NCI-H345 treated with DMSO at 0.1 percent for 48 hours (cell line): ENCODE data around the gene IQGAP3.
A peak's percentile ranks its signal among the peaks of the same experiment; 100 is the strongest.
"Not testable (repeated sequence)": the region's sequence is repeated elsewhere in the genome, so short reads cannot be mapped to it uniquely, and the experiment has no call there.

Source experiments
- DNase-seq: peaks from one replicate; lab custom pipeline; 2025; ENCODE audit not compliant: unreplicated experiment; lab: John Stamatoyannopoulos, UW

Gene IQGAP3

DNA sequence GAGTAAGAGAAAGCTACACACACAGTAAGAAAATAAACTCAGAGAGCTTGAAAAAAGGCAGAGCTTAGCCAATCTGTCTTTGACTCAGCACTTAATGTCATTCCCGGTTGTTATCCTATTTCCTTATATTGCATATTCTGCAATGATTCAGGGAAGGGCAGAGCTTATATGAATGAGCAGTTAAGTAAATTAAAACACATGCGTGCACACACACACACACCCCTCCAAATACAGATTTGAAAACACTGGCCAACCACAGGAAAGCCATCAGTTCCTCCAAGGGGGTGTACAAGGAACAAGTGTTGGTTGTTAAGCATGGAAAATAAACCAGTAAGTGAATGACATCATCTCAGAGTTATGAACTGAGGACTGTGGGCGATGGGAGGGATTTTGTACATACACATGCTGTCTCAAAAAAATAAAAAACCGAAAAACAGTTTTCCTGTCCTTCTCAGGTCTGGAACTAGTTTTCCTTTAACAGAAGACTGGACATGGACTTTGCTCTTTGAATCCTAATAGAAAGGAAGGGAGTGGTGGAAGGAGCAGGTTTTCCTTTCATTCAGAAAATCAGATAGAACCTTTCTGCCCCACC, 1.0 kb downstream of the IQGAP3 start:
- no peak for DNase-seq

GRCh38 chr1:156566436-156566835, 5.9 kb downstream of the IQGAP3 start:
- DNase-seq: no peak

DNA sequence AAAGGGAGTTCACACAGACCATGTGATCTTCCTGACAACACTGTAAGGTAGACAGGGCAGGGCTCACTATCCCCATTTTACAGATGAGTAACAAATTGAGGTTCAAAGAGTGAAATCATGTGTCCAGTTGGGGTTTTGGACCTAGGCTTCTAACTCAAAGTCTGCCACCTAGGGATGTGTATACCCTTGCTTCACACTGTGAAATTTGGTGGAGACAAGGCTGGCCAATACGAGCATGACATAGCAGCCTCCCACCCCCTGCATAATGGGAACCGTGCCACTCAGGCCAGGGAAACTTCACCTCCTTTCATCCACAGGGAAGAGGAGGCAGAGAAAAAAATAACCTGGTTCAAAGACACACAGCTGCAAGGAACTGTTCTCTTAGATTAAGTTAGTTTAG, 6.8 kb downstream of the IQGAP3 start:
- DNase-seq: no peak

DNA sequence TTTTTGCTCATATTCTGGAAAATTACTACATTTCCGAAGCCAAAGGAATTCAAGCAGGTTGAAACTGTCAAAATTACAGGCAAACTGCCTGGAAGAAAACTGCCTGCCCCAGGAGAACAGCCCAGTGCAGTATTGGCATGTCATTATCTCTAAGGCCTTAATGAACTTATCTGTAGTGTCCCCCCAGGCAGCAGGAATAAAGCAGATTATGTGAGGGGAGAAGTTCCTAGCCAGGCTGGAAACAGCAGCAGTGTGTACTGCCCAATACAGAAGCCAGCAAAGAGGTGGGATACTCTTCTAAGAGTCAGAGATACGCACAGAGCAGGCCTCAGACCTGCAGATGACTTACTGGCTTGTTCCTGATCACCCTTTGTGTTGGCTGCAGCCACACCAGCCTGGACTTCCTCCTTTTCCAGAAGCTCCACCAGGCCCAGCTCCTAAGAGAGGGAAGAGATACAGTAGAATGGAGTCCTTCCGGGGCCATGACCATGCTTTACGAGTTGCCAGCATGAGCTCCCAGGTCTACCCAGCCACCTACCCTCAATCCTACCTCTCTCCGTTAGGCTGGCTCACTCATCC, 11.7 kb downstream of the IQGAP3 start:
- DNase-seq: no peak

DNA sequence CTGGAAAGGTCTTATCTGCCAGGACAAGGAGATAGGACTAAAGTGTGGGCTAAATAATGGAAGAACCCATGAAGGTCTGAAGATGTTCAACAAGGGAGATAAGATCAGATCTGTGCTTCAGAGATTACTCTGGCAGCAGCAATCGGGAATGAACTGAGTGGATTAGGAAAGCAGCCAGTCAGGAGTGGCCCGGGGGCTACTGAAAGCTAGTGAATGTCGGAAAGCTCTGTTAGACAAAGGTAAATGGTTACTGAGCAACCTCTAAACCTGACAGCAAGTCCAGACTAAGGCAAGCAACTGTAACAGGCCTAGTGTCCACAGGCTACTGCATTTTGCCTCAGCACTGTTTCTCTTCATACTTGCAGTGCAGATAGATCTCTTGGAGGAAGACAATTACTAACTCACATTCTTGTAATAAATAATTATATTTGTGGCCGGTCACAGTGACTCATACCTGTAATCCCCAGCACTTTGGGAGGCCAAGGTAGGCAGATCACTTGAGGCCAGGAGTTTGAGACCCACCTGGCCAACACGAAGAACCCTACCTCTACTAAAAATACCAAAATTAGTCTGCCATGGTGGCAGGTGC, 12.5 kb downstream of the IQGAP3 start:
- no peak for DNase-seq

- DNase-seq: no peak
These were observed 13.1 kb downstream of the IQGAP3 start for GRCh38 chr1:156559086-156559796.

DNA sequence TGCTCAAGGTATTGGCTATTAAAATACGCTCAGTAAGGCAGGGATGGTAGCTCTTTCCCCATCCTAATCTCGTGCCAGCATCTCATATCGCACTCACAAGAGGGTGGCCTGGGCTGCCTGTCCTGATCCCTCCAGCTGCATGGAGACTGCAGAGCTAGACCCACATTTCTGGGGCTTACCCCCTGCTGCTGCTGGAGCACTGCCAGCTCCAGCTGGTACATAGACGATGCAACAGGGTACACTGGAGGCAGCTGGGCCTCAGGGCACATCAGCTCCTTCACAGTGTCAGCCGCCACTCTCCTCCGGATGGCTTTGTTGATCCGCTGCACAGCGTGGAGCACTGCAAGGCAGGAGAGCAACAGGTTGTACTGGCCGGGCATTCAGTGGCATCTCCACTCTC, 16.0 kb downstream of the IQGAP3 start:
- DNase-seq: peak; percentile 100

GRCh38 chr1:156555715-156556114, 16.6 kb downstream of the IQGAP3 start:
- peak; percentile 74 for DNase-seq

GRCh38 chr1:156554971-156555370, 17.4 kb downstream of the IQGAP3 start:
- DNase-seq: no peak

GRCh38 chr1:156553860-156554485, 18.4 kb downstream of the IQGAP3 start:
- no peak for DNase-seq

- not testable (repeated sequence) for DNase-seq
These were observed 19.4 kb downstream of the IQGAP3 start for GRCh38 chr1:156552937-156553336.

DNA sequence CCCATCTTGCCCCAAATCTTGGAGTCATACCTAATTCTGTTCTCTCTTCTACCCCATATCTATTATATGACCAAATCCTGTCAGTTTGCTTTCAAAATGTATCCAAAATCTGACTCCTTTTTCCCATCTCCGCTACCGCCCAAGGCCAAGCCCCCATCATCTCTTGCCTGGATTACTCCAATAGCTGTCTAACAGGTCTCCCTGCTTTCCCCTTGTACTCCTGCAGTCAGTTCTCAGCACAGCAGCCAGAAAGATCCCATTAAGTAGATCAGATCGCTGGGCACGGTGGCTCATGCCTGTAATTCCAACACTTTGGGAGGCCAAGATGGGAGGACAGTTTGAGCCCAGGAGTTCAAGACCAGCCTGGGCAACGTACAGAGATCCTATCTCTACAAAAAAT, 19.8 kb downstream of the IQGAP3 start:
- DNase-seq: no peak

- no peak for DNase-seq
These were observed 20.5 kb downstream of the IQGAP3 start for GRCh38 chr1:156551869-156552268.

DNA sequence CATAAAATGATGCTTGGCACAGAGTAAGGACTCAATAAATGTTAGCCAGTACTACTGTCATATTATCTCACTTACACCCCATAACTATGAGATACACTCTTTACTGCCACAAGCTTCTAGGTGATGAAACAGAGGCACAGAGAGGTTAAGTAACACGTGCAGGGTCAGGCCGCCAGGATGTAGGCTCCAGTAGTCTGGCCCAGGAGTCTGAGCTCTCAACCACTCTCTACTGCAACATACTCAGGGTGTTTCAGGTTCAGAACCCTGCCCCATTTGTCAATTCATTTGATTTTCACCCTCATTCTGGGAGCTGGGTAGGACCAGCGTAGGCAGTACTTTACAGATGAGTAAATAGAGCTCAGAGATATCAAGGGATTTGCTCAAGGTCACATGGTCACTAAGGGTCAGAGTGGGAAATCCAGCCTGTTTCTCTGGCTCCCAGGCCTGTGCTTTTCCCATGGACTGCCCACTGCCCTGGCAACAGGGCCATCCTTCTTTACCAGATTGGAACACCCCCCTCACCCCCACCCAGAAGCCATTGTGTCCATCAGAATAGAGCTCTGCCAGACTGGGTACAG, 21.2 kb downstream of the IQGAP3 start:
- DNase-seq: no peak

DNA sequence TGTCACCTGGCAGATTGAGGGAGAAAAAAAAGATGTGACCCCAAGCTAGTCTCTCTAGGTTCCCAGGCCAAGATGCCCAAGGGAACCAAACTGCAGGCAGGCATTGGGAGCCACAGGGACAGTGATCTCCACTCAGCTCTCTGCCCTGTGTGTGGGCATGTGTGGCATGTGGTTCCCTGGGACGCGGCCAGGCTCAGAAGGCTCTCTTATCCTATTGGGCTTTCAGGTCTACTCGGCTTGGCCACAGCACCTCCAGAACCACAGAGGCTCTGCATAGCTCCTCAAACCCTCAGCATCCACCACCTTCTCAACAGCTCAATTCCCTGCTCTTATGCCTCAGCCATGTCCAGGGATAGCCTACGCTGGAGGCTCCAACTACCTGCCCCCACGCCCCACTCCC, 22.0 kb downstream of the IQGAP3 start:
- no peak for DNase-seq

DNA sequence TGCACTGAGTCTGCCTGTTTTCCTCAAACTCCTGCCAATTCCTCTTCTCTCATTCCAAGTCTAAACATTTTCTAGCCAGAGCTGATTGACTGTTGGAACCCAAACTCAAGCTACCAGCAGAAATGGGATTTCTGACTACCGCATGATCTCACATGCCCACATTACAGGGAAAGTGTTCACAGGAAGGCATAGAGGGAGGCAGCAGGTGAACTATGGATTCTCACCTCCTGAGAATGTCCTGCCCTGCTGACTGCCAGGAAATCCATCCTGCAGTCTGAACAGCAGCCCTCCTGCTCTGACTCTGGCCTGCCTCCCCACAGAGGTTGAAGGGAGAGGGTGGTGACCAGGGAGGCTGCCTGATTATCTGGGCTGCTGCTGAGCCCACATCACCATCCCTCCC, 22.5 kb downstream of the IQGAP3 start:
- DNase-seq: no peak

DNA sequence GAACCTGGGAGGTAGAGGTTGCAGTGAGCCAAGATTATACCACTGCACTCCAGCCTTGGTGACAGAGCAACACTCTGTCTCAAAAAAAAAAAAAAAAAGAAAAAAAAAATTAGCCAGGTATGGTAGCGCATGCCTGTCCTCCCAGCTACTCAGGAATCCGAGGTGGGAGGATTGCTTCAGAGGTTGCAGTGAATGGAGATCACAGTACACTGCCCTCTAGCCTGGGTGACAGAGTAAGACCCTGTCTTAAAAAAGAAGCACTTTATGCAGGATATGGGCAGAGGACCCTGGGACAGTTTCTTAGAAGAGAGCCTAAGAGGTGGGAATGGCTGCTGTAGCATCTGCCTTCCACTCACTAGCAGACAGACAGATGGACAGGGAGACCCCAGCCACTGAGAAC, 23.0 kb downstream of the IQGAP3 start:
- no peak for DNase-seq

- DNase-seq: no peak
These were observed 24.4 kb downstream of the IQGAP3 start for GRCh38 chr1:156547982-156548381.

- no peak for DNase-seq
These were observed 24.9 kb downstream of the IQGAP3 start for GRCh38 chr1:156547434-156547833.

- DNase-seq: no peak
These were observed 26.1 kb downstream of the IQGAP3 start for GRCh38 chr1:156546267-156546666.

DNA sequence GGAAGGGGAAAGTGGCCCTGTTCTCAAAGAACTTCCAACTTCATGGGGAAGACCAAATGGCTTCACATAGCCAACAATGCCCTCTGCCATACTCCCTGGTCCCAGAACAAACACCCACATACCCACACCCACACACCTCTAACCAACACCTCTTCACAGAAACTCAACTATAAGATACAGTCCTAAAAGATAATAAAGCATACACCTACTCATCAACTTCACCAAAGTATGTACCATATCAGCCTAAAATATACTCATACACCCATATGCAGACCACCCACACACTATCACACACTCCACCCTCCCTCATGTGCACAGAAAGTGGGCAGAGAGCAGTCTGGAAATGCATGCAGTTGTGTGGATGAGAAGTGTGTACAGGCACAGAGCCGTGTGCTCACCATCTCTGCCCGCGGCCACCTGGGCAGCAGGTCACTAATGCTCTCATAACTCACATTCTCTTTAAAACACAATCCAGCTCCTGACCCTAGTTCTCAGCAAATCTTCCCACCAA, 27.7 kb downstream of the IQGAP3 start:
- no peak for DNase-seq
